ENCODE measurements around the gene KRT6A.

Gene KRT6A

GRCh38 chr12:52515319-52515646 is 22.2 kb upstream of the KRT6A start:
- Histone ChIP-seq H2AFZ (ENCODE audit: low read length) (no peak overlapping the region), H3K9ac (ENCODE audit: low read length) (no peak overlapping the region), H3K36me3 (replicated peaks; ENCODE audit: insufficient read depth, low read length) (no peaks in the 10 kb centered on the region), H3K79me2 (ENCODE audit: low read length) (no peaks in the 10 kb centered on the region), H3K4me1 (ENCODE audit: low read length) (no peaks in the 10 kb centered on the region), H3K4me2 (ENCODE audit: low read depth, low read length) (no peak overlapping the region), H3K27me3 (replicated peaks; ENCODE audit: insufficient read depth, low read length) (peaks cover 49% of the 10 kb centered on the region), H3K9me2 (replicated peaks; ENCODE audit: insufficient read depth, low read length) (no peaks in the 10 kb centered on the region), H3F3A (ENCODE audit: insufficient read depth, low read length) (no peaks in the 10 kb centered on the region), H3K4me3 (ENCODE audit: low read length) (no peak overlapping the region), H3K9me3 (replicated peaks; ENCODE audit: insufficient read depth, low read length) (no peaks in the 10 kb centered on the region), H3K27ac (ENCODE audit: low read length) (no peak overlapping the region), H4K20me1 (ENCODE audit: insufficient read depth, low read length) (no peaks in the 10 kb centered on the region)
- no peak for DNase-seq
- TF ChIP-seq EZH2phosphoT487 (IDR thresholded peaks at IDR 0.05; ENCODE audit: low read length) = no peak
- TF ChIP-seq EZH2 (optimal IDR thresholded peaks at IDR 0.05; ENCODE audit: low read depth, low read length) = no peak
- TF ChIP-seq CTCF (IDR thresholded peaks at IDR 0.05; ENCODE audit: low read length) = no peak

GRCh38 chr12:52514471-52515318 is 21.6 kb upstream of the KRT6A start:
- H3K27ac ChIP-seq (ENCODE audit: low read length) = no peak overlapping the region

GRCh38 chr12:52513736-52514135 is 20.7 kb upstream of the KRT6A start:
- Histone ChIP-seq H3K4me1 (ENCODE audit: low read length) (no peaks in the 10 kb centered on the region), H3K27ac (ENCODE audit: low read length) (no peak overlapping the region), H4K20me1 (ENCODE audit: insufficient read depth, low read length) (no peaks in the 10 kb centered on the region), H3K9me2 (replicated peaks; ENCODE audit: insufficient read depth, low read length) (no peaks in the 10 kb centered on the region), H3K79me2 (ENCODE audit: low read length) (no peaks in the 10 kb centered on the region), H3K36me3 (replicated peaks; ENCODE audit: insufficient read depth, low read length) (no peaks in the 10 kb centered on the region), H3K27me3 (replicated peaks; ENCODE audit: insufficient read depth, low read length) (peaks cover 36% of the 10 kb centered on the region), H3K9ac (ENCODE audit: low read length) (no peak overlapping the region), H2AFZ (ENCODE audit: low read length) (no peak overlapping the region), H3F3A (ENCODE audit: insufficient read depth, low read length) (no peaks in the 10 kb centered on the region), H3K4me2 (ENCODE audit: low read depth, low read length) (no peak overlapping the region), H3K4me3 (ENCODE audit: low read length) (no peak overlapping the region), H3K9me3 (replicated peaks; ENCODE audit: insufficient read depth, low read length) (no peaks in the 10 kb centered on the region)
- no peak for DNase-seq
- TF ChIP-seq CTCF (IDR thresholded peaks at IDR 0.05; ENCODE audit: low read length) (no peak), EZH2phosphoT487 (IDR thresholded peaks at IDR 0.05; ENCODE audit: low read length) (no peak), EZH2 (optimal IDR thresholded peaks at IDR 0.05; ENCODE audit: low read depth, low read length) (no peak)

More at GRCh38 chr12:52514471-52515318, 21.6 kb upstream of the KRT6A start:
- Histone ChIP-seq H3K4me1 (ENCODE audit: low read length) (no peaks in the 10 kb centered on the region), H4K20me1 (ENCODE audit: insufficient read depth, low read length) (no peaks in the 10 kb centered on the region), H3K4me2 (ENCODE audit: low read depth, low read length) (no peak overlapping the region), H3K9ac (ENCODE audit: low read length) (no peak overlapping the region), H3K79me2 (ENCODE audit: low read length) (no peaks in the 10 kb centered on the region), H3K9me3 (replicated peaks; ENCODE audit: insufficient read depth, low read length) (no peaks in the 10 kb centered on the region), H2AFZ (ENCODE audit: low read length) (no peak overlapping the region), H3K36me3 (replicated peaks; ENCODE audit: insufficient read depth, low read length) (no peaks in the 10 kb centered on the region), H3K9me2 (replicated peaks; ENCODE audit: insufficient read depth, low read length) (no peaks in the 10 kb centered on the region), H3K4me3 (ENCODE audit: low read length) (no peak overlapping the region), H3F3A (ENCODE audit: insufficient read depth, low read length) (no peaks in the 10 kb centered on the region), H3K27me3 (replicated peaks; ENCODE audit: insufficient read depth, low read length) (peaks cover 43% of the 10 kb centered on the region)
- no peak for DNase-seq
- TF ChIP-seq EZH2 (optimal IDR thresholded peaks at IDR 0.05; ENCODE audit: low read depth, low read length) = no peak
- TF ChIP-seq CTCF (IDR thresholded peaks at IDR 0.05; ENCODE audit: low read length) = no peak
- TF ChIP-seq EZH2phosphoT487 (IDR thresholded peaks at IDR 0.05; ENCODE audit: low read length) = no peak

Measured in MM.1S (cell line).